DMS 273 treated with DMSO at 0.1 percent for 48 hours (cell line): Measurements from ENCODE around the gene SCIMP.
"Not testable (repeated sequence)": the region's sequence is repeated elsewhere in the genome, so short reads cannot be mapped to it uniquely, and the experiment has no call there.

Experiments used
- DNase-seq: peaks from one replicate; lab custom pipeline; 2025; lab: John Stamatoyannopoulos, UW

The SCIMP gene

GRCh38 chr17:5184288-5184687, 50.4 kb downstream of the SCIMP start:
- DNase-seq: no peak

GRCh38 chr17:5183410-5183793, 51.3 kb downstream of the SCIMP start:
- no peak for DNase-seq

DNA sequence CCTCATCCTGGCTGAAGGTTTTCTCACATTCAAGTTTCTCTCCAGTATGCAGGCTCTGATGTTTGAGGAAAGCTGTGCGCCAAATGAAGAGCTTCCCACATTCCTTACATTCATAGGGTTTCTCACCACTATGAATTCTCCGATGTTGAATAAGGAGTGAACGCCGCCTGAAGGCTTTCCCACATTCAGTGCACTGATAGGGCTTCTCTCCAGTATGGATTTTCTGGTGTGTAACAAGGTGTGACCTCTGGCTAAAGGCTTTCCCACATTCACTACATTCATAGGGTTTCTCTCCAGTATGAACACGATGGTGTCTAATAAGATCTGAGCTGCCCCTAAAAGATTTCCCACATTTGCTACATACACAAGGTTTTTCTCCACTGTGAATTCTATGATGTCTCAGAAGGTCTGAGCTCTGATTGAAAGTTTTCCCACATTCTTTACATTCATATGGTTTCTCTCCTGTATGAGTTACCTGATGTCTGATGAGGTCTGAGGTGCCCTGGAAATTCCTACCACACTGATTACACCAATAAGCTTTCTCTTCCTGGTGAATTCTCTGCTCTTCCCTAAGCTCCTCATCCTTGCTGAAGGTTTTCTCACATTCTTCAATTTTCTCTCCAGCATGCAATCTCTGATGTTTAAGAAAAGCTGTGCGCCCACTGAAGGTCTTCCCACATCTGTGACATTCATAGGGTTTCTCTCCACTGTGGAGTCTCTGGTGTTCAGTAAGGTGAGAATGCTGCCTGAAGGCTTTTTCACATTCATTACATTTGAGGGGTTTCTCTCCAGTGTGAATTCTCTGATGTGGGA, 51.9 kb downstream of the SCIMP start:
- no peak for DNase-seq

- no peak for DNase-seq
Observed at GRCh38 chr17:5181509-5182305, 53.0 kb downstream of the SCIMP start.

DNA sequence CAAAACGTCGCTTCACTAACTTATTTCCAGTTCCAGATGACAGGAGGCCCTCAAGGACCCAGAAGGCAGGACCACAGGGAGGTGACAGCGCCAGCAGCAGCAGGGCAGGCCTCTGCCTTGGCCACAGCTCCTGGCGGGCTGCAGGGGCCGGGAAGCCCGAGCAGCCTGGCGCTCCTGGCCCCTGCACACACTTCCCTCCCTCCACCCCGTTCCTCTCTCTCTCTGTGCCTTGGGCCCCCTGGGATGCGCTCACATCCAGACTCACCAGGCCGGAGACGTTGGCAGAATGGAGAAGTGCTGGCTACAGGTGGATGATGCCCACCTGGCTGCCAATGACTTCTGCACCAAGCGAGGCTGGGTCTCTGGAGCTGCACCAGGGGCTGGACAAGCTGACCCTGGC, 55.7 kb downstream of the SCIMP start:
- DNase-seq: no peak

DNA sequence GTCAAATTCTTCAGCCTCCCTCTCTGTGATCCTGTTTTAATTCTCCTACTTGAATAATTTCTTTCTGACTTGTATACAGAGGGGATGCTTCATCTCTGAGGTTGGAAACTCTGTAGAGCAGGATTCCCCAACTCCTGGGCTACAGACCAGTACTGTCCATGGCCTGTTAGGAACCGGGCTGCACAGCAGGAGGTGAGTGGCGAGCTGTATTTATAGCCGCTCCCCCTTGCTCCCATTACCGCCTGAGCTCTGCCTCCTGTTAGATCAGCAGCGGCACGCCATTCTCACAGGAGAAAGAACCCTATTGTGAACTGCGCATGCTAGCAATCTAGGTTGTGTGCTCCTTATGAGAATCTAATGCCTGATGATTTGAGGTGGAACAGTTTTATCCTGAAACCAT, 59.6 kb downstream of the SCIMP start:
- DNase-seq: not testable (repeated sequence)

GRCh38 chr17:5165791-5166564, 68.7 kb downstream of the SCIMP start:
- DNase-seq: not testable (repeated sequence)

DNA sequence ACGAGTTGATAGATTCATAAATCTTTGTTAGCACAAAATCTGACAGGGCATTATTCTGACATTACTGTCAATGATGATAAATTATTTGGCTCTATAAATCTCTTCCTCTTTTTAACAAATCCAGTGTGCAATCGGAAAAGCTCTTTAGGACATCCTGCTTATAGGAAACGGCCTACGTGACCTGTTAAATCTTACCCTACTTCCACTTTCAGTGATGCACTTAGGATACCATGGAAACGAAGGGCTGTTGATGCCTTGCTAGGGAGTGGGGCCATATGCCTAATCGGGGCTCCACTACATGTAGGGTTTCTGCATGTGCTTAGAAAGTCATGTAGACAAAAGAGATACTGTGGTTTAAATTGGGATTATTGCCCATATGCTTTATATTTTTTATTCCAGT, 70.2 kb downstream of the SCIMP start:
- no peak for DNase-seq

- not testable (repeated sequence) for DNase-seq
Observed at GRCh38 chr17:5161793-5162192, 72.9 kb downstream of the SCIMP start.

DNA sequence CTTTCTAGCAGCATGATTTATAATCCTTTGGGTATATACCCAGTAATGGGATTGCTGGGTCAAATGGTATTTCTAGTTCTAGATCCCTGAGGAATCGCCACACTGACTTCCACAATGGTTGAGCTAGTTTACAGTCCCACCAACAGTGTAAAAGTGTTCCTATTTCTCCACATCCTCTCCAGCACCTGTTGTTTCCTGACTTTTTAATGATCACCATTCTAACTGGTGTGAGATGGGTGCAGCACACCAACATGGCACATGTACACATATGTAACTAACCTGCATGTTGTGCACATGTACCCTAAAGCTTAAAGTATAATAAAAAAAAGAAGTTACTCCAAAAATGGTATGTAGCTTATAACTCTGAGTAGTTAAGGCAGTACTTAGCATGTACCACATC, 74.0 kb downstream of the SCIMP start:
- not testable (repeated sequence) for DNase-seq
